Choroid plexus epithelial cell (primary cell): ENCODE results near the gene CLK3.

Experiments
- DNase-seq: peaks from one replicate; pipeline ENCODE4 v3.0.0-alpha.2; 2010; ENCODE audit warnings: low read depth
- H3K4me3 ChIP-seq: 2 replicates; pipeline ENCODE4 v1.5.1; 2011; ENCODE audit warnings: low read depth, mild to moderate bottlenecking, control low read depth, low read length, moderate library complexity
- TF ChIP-seq, protein P1 (sequence below): conservative IDR thresholded peaks from 2 replicates; pipeline ENCODE4 v1.5.1; 2011; ENCODE audit warnings: low read depth, mild to moderate bottlenecking, control low read depth, inconsistent platforms, low read length, moderate library complexity

CLK3 gene

DNA sequence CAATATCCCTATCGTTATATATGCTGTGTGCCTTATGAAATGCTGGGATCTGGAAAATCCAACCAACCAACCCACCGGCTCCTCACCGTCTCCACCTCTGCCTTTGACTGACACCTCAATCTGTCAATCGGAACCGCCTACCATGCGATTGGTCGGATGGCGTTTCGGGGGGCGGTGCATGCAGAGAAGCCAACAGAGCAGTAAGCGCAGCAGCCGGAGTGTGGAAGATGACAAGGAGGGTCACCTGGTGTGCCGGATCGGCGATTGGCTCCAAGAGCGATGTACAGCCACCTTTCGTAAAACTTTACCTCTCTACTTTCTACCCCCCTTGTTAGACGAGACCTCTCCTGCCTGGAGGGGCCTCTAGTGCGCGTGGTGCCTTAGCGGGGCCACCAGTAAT lies 6.3 kb downstream of the CLK3 start:
- no peak for DNase-seq
- no peak overlapping the region for H3K4me3 ChIP-seq
- TF ChIP-seq, protein P1, sequence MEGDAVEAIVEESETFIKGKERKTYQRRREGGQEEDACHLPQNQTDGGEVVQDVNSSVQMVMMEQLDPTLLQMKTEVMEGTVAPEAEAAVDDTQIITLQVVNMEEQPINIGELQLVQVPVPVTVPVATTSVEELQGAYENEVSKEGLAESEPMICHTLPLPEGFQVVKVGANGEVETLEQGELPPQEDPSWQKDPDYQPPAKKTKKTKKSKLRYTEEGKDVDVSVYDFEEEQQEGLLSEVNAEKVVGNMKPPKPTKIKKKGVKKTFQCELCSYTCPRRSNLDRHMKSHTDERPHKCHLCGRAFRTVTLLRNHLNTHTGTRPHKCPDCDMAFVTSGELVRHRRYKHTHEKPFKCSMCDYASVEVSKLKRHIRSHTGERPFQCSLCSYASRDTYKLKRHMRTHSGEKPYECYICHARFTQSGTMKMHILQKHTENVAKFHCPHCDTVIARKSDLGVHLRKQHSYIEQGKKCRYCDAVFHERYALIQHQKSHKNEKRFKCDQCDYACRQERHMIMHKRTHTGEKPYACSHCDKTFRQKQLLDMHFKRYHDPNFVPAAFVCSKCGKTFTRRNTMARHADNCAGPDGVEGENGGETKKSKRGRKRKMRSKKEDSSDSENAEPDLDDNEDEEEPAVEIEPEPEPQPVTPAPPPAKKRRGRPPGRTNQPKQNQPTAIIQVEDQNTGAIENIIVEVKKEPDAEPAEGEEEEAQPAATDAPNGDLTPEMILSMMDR, result no peak

DNA sequence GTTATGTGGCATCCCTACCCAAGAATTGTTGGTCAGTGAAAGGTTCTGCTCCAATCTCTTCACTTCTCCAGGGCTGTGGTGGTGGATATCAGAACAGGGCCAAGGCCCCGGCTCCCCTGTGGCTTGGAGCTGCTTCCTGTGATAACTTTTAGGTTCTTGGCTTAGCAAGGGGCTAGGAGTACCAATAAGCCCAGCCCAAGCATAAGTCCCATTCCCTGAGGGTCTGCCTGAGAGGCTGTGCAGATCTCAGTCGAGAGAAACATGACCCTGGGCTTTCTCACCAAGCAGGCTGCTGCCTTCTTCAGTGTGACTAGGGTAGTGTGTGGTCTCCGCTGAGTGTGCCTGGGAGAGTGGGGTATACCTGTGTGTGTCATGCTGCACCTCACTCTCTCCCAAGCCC lies 7.1 kb downstream of the CLK3 start:
- TF ChIP-seq, protein P1, result no peak
- H3K4me3 ChIP-seq, result no peak overlapping the region
- no peak for DNase-seq

DNA sequence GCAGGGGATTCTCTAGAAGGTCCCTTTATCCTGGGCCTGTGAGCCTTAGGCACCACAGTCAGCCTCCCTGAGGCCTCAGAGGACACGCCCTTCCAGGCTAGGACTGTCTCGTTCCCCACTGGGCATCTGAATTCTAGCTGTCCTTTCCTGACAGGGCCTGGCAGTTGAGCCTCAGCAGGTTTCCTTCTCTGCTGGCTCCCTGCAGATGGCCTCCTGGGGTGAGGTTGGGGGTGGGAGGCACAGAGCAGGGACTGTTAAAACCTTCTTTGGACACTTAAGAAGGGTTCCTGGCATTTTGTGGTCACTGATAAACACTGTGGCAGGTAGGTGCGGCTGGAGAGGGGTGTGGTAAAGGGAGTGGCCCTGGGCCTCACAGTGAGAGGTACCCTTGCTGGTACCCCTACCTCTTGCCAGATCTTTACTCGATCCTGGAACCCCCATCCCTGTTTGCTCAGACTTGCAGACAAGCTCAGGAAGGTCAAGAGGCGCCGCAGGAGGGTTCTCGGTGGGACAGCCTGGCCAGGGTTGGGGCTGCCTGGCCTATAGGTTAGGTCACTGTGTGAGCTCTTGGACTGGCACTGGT lies 8.5 kb downstream of the CLK3 start:
- no peak overlapping the region for H3K4me3 ChIP-seq
- TF ChIP-seq, protein P1, result no peak
- DNase-seq, result no peak

DNA sequence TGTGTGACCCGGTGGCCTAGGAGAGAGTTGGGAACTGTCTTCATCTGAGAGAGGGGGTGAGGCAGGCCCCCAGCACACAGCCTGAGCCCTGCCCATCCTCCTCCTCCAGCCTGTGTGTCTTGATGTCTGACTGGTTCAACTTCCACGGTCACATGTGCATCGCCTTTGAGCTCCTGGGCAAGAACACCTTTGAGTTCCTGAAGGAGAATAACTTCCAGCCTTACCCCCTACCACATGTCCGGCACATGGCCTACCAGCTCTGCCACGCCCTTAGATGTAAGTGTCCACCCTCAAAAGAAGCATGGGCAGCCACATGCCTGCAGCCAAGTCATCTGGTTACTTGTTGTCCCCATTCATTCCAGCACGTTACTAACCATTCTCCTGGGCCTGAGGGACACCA lies 10.1 kb downstream of the CLK3 start:
- TF ChIP-seq, protein P1, result no peak
- H3K4me3 ChIP-seq, result no peak overlapping the region
- DNase-seq, result no peak

DNA sequence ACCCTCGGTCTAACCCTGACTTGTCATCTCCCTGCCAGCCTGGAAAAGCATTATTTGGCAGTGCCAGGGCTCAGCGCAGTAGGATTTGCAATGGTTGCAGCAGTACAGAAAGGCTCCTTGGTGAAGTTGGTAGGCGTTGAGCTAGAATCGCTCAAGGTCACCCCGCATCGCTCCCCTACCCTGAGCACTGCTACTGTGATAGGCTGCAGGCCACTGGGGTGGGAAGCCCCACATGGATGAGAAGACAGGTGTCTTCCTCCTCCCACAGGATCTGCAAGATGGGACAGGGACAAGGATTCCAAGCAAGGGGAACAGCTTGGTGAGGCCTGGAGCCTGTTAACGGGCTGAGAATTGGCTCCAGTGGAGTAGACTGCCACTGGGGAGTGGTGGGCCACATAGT lies 10.7 kb downstream of the CLK3 start:
- no peak for DNase-seq
- H3K4me3 ChIP-seq, result no peak overlapping the region

DNA sequence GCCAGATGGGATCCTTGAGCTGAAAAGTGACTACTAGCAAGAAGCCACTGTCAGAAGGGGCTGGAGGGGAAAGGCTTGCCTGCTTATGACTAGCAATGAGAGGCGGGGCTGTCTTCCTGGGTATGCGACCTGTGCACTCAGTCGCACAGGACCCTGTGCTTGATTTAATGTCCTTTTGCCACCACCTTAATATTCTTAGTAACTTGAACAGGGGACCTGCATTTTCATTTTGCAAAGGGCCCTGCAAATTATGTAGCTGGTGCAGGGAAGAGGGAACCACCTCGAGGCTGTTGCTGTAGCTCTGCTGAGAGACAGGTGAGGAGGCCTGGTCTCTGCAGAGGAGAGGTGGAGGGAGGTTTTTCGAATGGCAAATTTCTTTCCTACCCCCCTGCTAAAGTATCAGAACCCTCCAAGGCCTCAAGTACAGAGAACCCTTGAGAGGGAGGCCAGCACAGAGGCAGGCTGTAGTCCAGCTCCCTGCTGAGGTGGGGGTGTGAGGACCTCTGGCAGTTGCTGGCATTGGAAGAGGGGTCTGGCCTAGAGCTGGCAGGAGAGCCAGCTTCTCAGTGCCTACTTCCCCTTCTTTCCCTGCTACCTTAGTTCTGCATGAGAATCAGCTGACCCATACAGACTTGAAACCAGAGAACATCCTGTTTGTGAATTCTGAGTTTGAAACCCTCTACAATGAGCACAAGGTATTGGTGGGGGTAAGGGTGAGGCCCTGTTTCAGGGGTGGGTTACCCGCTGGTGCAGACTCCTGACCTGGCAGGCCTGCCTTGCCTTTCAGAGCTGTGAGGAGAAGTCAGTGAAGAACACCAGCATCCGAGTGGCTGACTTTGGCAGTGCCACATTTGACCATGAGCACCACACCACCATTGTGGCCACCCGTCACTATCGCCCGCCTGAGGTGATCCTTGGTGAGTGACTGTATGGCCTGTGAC lies 11.4 kb downstream of the CLK3 start:
- DNase-seq, result no peak
- no peak overlapping the region for H3K4me3 ChIP-seq
- TF ChIP-seq, protein P1, result no peak

More for the DNA sequence above, 10.7 kb downstream of the CLK3 start:
- TF ChIP-seq, protein P1, result no peak
